Breast epithelium (tissue), 3 donors: ENCODE measurements around the gene COLEC11.

Experiments used
- CTCF ChIP-seq, 3 donors: fragments of 450-650 bp; IDR thresholded peaks; one replicate each; pipeline ENCODE4 v1.5.1; 2016 to 2017; ENCODE audit warnings: antibody characterized with exemption in 3 of 3, mild to moderate bottlenecking in 3 of 3, moderate library complexity in 3 of 3
- POLR2A ChIP-seq: fragments of 450-650 bp; IDR thresholded peaks from one replicate; pipeline ENCODE4 v1.6.1; 2016; ENCODE audit warnings: antibody characterized with exemption, mild to moderate bottlenecking, moderate library complexity

GRCh38 chr2:3628241-3628679 is 33.3 kb downstream of the COLEC11 start:
- no peak for TF ChIP-seq POLR2A
- TF ChIP-seq CTCF (IDR thresholded peaks at IDR 0.05): no peak
